Osteocyte (in vitro differentiated cells): ENCODE data around the gene CCDC197. TPM values are rescaled to one million over a fixed set of nuclear protein-coding genes. Genes with fewer than 3 reads are reported as not detected.
A peak's percentile ranks its signal among the peaks of the same experiment; 100 is the strongest.

ENCODE experiments used
- DNase-seq: peaks from one replicate; pipeline ENCODE4 v3.0.0; 2021; ENCODE audit warnings: mixed read lengths; ENCODE audit not compliant: unreplicated experiment; ENCODE audit errors: extremely low spot score
- H3K27ac Mint-ChIP-seq: one replicate; pipeline ENCODE4 v1.8.0; 2021; ENCODE audit warnings: mild to moderate bottlenecking, mixed read lengths; ENCODE audit not compliant: unreplicated experiment
- H3K27me3 Mint-ChIP-seq: one replicate; pipeline ENCODE4 v1.8.0; 2021; ENCODE audit warnings: mixed read lengths; ENCODE audit not compliant: unreplicated experiment
- H3K36me3 Mint-ChIP-seq: one replicate; pipeline ENCODE4 v1.8.0; 2021; ENCODE audit warnings: mixed read lengths; ENCODE audit not compliant: unreplicated experiment
- H3K4me1 Mint-ChIP-seq: one replicate; pipeline ENCODE4 v1.8.0; 2021; ENCODE audit warnings: mixed read lengths; ENCODE audit not compliant: unreplicated experiment
- H3K4me3 Mint-ChIP-seq: one replicate; pipeline ENCODE4 v1.8.0; 2021; ENCODE audit warnings: mild to moderate bottlenecking, moderate library complexity, mixed read lengths; ENCODE audit not compliant: unreplicated experiment
- H3K9me3 Mint-ChIP-seq: one replicate; pipeline ENCODE4 v1.8.0; 2021; ENCODE audit warnings: mixed read lengths; ENCODE audit not compliant: unreplicated experiment
- total RNA-seq: library from RNA; stranded (reverse); gene quantifications from 2 replicates; pipeline ENCODE4 v1.2.1, GENCODE V29; 2021
- TF ChIP-seq, protein P1 (sequence below): fragments of 200-600 bp; sonication (generic); IDR thresholded peaks from 2 replicates; pipeline ENCODE4 v1.5.0; 2021; ENCODE audit warnings: antibody characterized with exemption, mild to moderate bottlenecking, moderate library complexity

CCDC197 gene
- total RNA-seq, 1 donor from 2014 or later: not detected

GRCh38 chr14:94001501-94002396, 4.6 kb downstream of the CCDC197 start:
- DNase-seq: no peak
- H3K9me3 Mint-ChIP-seq: no peaks in the 10 kb centered on the region
- peaks cover 35% of the 10 kb centered on the region for H3K27me3 Mint-ChIP-seq
- TF ChIP-seq, protein P1, sequence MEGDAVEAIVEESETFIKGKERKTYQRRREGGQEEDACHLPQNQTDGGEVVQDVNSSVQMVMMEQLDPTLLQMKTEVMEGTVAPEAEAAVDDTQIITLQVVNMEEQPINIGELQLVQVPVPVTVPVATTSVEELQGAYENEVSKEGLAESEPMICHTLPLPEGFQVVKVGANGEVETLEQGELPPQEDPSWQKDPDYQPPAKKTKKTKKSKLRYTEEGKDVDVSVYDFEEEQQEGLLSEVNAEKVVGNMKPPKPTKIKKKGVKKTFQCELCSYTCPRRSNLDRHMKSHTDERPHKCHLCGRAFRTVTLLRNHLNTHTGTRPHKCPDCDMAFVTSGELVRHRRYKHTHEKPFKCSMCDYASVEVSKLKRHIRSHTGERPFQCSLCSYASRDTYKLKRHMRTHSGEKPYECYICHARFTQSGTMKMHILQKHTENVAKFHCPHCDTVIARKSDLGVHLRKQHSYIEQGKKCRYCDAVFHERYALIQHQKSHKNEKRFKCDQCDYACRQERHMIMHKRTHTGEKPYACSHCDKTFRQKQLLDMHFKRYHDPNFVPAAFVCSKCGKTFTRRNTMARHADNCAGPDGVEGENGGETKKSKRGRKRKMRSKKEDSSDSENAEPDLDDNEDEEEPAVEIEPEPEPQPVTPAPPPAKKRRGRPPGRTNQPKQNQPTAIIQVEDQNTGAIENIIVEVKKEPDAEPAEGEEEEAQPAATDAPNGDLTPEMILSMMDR: peak; percentile 97
- no peaks in the 10 kb centered on the region for H3K4me1 Mint-ChIP-seq
- H3K4me3 Mint-ChIP-seq: no peak overlapping the region
- H3K36me3 Mint-ChIP-seq: no peaks in the 10 kb centered on the region
- H3K27ac Mint-ChIP-seq: no peak overlapping the region

DNA sequence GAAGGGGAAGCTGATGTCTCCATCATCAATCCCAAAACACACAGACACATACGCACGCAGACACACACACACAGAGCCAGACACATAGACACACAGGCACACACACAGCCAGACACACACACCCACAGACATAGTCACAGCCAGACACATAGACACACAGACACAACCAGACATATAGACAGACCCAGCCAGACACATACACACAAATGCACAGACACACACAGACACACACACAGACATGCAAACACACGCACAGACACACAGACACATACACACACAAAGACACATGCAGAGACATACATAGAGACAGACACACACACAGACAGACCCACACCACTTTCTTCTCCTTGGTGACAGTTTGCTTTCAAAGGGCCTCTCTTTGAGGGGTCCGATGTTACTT, 6.3 kb downstream of the CCDC197 start:
- Mint-ChIP-seq H3K36me3 (no peaks in the 10 kb centered on the region), H3K27ac (no peak overlapping the region), H3K27me3 (peaks cover 42% of the 10 kb centered on the region), H3K4me1 (no peaks in the 10 kb centered on the region), H3K4me3 (no peak overlapping the region), H3K9me3 (no peaks in the 10 kb centered on the region)
- TF ChIP-seq, protein P1: no peak
- no peak for DNase-seq

DNA sequence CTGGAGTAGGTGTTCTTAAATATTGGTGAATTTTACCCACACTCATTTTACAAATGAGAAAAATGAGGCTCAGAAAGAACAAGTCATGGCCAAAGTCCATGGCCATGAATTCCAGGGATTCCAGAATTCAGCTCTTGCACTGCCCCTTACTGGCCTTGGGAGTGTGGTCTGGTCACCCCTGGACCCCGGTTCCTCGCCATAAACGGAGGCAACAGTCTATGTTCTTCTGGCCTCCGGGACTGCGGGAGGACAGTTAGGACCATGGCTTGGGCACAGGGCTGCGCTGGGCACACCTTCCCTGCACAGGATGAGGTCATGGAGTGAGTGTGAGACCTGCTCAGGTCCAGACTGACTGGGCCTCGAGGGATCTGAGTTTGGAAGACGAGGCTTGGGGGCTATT, 6.9 kb downstream of the CCDC197 start:
- H3K9me3 Mint-ChIP-seq: no peaks in the 10 kb centered on the region

DNA sequence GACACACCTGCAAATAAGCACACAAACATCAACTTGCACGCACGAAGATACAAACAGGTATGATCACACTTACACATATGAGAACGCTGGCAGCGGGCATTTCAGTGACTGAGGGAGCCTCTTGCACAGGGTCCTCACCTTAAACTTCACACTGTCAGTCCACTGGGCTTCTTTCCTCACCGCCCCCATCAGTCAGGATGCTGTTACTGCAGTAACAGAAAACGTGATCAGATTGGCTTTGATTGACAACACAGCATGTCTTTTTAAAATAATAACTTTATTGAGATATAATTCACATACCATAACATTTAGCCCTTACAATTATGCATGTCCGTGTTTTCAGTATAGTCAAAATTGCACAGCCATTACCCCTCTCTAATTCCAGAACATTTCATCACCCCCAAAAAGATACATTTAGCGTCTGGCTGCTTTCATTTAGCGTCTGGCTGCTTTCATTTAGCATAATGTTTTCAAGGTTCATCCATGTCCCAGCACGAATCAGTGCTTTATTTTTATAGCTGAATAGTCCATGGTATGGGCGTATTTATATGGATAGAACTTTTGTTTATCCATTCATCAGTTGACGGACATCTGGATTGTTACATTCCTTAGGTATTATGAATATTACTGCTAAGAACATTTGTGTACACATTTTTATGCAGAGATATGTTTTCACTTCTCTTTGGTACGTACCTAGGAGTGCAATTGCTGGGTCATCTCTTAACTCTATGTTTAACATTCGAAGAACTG, 8.4 kb downstream of the CCDC197 start:
- Mint-ChIP-seq H3K27me3 (peaks cover 44% of the 10 kb centered on the region), H3K9me3 (no peaks in the 10 kb centered on the region), H3K27ac (no peak overlapping the region), H3K4me1 (no peaks in the 10 kb centered on the region), H3K36me3 (no peaks in the 10 kb centered on the region), H3K4me3 (no peak overlapping the region)
- DNase-seq: no peak
- TF ChIP-seq, protein P1: peak; percentile 45

More for the DNA sequence above, 6.9 kb downstream of the CCDC197 start:
- TF ChIP-seq, protein P1: no peak
- Mint-ChIP-seq H3K27me3 (peaks cover 41% of the 10 kb centered on the region), H3K36me3 (no peaks in the 10 kb centered on the region), H3K4me3 (no peak overlapping the region), H3K4me1 (no peaks in the 10 kb centered on the region), H3K27ac (no peak overlapping the region)
- DNase-seq: no peak

GRCh38 chr14:94008234-94008633, 11.1 kb downstream of the CCDC197 start:
- H3K27me3 Mint-ChIP-seq: peaks cover 48% of the 10 kb centered on the region
- H3K4me3 Mint-ChIP-seq: no peak overlapping the region
- no peaks in the 10 kb centered on the region for H3K9me3 Mint-ChIP-seq
- no peaks in the 10 kb centered on the region for H3K36me3 Mint-ChIP-seq
- TF ChIP-seq, protein P1: no peak
- no peak for DNase-seq
- no peaks in the 10 kb centered on the region for H3K4me1 Mint-ChIP-seq
- H3K27ac Mint-ChIP-seq: no peak overlapping the region
